ENCODE results near the gene PSME1. TPM values are rescaled to one million over a fixed set of nuclear protein-coding genes. Genes with fewer than 3 reads are reported as not detected.

Gene PSME1
- total and polyA plus RNA-seq, 10 of the 15 experiments (the other 5 are each of a cell fraction or from before 2014, with no cell fraction given), result 250 to 1,378 (median 412) TPM

DNA sequence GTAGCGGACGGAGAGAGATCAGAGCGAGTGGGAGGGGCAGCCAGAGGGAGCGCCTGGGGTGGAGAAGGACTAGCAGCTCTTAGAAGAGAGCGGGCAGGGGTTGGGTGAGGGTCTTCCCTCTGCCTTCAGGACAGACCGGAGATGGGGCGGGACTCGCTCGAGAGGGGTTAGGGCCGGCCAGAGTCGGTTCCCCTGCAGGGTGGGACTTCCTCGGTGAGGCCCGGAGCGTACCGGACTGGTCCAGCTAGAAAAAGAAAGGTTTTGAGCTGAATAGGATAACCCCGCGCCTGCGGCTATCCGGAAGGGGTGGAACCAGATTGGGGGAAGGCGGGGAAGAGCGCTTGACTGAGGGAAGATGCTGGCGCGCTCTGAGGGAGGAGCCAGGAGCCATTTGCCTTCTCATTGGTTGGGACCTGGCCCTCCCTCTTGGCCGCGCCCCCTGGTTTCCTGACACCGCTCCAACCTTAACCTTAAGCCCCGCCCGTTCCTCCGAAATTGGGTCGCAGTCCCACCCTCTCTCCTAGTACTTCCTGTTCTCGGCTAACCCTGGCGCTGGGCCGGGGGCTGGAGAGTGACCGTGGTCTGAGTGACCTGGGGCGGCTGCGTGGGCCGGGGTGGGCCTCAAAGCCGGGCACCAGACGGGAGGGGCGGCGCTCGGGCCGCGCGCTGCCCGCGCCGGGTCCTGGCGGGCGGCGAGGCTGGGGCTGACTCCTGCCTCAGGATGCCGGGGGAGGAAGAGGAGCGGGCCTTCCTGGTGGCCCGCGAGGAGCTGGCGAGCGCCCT is 11.2 kb downstream of the PSME1 start, which contains the start of gene RNF31 (continued):
- TF ChIP-seq EED (IDR thresholded peaks at IDR 0.05; ENCODE audit: low read depth) (no peak), NR2F1 (conservative IDR thresholded peaks at IDR 0.05) (peak; percentile 55; the same call in 1 of the 2 replicates), CEBPB (IDR thresholded peaks at IDR 0.05; ENCODE audit: borderline replicate concordance in 1 of 2, low read depth in 2 of 2, low read length in 2 of 2) (no peak), EZH2 (IDR thresholded peaks at IDR 0.05; ENCODE audit: borderline replicate concordance, control insufficient read depth, low read depth, low read length) (no peak), RELA (IDR thresholded peaks at IDR 0.05; ENCODE audit: borderline replicate concordance, partially characterized antibody) (peak; percentile 21), RUNX3 (IDR thresholded peaks at IDR 0.05; ENCODE audit: low read length) (no peak; the same call in 1 of the 2 replicates), PAX8 (IDR thresholded peaks at IDR 0.05) (no peak), CHD2 (IDR thresholded peaks at IDR 0.05; ENCODE audit: borderline replicate concordance, low read depth, low read length) (no peak), YY1 (IDR thresholded peaks at IDR 0.05; ENCODE audit: low read depth, low read length) (no peak), RB1 (IDR thresholded peaks at IDR 0.05; ENCODE audit: borderline replicate concordance) (peak; percentile 21; the same call in 1 of the 2 replicates), YBX1 (IDR thresholded peaks at IDR 0.05) (no peak), SIN3A (IDR thresholded peaks at IDR 0.05; ENCODE audit: low read depth, low read length) (peak; percentile 25; the same call in 1 of the 2 replicates), CHD4 (IDR thresholded peaks at IDR 0.05) (no peak), SUPT20H (IDR thresholded peaks at IDR 0.05; ENCODE audit: borderline replicate concordance, control insufficient read depth, low read depth, low read length) (no peak), MEF2B (IDR thresholded peaks at IDR 0.05; ENCODE audit: partially characterized antibody, poor library complexity, severe bottlenecking) (peak; percentile 54), STAT1 (conservative IDR thresholded peaks at IDR 0.05) (0 out of 2 replicates have a peak, but pooled peaks have one; percentile 29), MTA3 (IDR thresholded peaks at IDR 0.05; ENCODE audit: borderline replicate concordance, low read length) (no peak)
- TF ChIP-seq, protein P1, sequence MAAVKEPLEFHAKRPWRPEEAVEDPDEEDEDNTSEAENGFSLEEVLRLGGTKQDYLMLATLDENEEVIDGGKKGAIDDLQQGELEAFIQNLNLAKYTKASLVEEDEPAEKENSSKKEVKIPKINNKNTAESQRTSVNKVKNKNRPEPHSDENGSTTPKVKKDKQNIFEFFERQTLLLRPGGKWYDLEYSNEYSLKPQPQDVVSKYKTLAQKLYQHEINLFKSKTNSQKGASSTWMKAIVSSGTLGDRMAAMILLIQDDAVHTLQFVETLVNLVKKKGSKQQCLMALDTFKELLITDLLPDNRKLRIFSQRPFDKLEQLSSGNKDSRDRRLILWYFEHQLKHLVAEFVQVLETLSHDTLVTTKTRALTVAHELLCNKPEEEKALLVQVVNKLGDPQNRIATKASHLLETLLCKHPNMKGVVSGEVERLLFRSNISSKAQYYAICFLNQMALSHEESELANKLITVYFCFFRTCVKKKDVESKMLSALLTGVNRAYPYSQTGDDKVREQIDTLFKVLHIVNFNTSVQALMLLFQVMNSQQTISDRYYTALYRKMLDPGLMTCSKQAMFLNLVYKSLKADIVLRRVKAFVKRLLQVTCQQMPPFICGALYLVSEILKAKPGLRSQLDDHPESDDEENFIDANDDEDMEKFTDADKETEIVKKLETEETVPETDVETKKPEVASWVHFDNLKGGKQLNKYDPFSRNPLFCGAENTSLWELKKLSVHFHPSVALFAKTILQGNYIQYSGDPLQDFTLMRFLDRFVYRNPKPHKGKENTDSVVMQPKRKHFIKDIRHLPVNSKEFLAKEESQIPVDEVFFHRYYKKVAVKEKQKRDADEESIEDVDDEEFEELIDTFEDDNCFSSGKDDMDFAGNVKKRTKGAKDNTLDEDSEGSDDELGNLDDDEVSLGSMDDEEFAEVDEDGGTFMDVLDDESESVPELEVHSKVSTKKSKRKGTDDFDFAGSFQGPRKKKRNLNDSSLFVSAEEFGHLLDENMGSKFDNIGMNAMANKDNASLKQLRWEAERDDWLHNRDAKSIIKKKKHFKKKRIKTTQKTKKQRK (IDR thresholded peaks at IDR 0.05; ENCODE audit: low read depth, low read length), result no peak
- TF ChIP-seq, protein P2, sequence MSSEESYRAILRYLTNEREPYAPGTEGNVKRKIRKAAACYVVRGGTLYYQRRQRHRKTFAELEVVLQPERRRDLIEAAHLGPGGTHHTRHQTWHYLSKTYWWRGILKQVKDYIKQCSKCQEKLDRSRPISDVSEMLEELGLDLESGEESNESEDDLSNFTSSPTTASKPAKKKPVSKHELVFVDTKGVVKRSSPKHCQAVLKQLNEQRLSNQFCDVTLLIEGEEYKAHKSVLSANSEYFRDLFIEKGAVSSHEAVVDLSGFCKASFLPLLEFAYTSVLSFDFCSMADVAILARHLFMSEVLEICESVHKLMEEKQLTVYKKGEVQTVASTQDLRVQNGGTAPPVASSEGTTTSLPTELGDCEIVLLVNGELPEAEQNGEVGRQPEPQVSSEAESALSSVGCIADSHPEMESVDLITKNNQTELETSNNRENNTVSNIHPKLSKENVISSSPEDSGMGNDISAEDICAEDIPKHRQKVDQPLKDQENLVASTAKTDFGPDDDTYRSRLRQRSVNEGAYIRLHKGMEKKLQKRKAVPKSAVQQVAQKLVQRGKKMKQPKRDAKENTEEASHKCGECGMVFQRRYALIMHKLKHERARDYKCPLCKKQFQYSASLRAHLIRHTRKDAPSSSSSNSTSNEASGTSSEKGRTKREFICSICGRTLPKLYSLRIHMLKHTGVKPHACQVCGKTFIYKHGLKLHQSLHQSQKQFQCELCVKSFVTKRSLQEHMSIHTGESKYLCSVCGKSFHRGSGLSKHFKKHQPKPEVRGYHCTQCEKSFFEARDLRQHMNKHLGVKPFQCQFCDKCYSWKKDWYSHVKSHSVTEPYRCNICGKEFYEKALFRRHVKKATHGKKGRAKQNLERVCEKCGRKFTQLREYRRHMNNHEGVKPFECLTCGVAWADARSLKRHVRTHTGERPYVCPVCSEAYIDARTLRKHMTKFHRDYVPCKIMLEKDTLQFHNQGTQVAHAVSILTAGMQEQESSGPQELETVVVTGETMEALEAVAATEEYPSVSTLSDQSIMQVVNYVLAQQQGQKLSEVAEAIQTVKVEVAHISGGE (CRISPR knock-in tag; IDR thresholded peaks at IDR 0.05), result no peak
- TF ChIP-seq, protein P3, sequence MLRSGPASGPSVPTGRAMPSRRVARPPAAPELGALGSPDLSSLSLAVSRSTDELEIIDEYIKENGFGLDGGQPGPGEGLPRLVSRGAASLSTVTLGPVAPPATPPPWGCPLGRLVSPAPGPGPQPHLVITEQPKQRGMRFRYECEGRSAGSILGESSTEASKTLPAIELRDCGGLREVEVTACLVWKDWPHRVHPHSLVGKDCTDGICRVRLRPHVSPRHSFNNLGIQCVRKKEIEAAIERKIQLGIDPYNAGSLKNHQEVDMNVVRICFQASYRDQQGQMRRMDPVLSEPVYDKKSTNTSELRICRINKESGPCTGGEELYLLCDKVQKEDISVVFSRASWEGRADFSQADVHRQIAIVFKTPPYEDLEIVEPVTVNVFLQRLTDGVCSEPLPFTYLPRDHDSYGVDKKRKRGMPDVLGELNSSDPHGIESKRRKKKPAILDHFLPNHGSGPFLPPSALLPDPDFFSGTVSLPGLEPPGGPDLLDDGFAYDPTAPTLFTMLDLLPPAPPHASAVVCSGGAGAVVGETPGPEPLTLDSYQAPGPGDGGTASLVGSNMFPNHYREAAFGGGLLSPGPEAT (IDR thresholded peaks at IDR 0.05; ENCODE audit: low read depth), result peak; percentile 59; the same call in 1 of the 2 replicates
